Kidney (tissue), 22 donors: ENCODE results near the gene AMMECR1L. TPM values are rescaled to one million over a fixed set of nuclear protein-coding genes. Genes with fewer than 3 reads are reported as not detected.
"Not testable (repeated sequence)": the region's sequence is repeated elsewhere in the genome, so short reads cannot be mapped to it uniquely, and the experiment has no call there.

ENCODE experiments used
- DNase-seq, 5 donors: peaks; one replicate each; pipeline ENCODE4 v3.0.0-alpha.2; 2013 to 2020
- FAIRE-seq: peaks from 2 replicates; lab custom pipeline; 2012; peaks lifted over from hg19 to GRCh38; lab: Jason Lieb, UNC
- H3K27ac ChIP-seq, 2 donors: one replicate each; pipeline ENCODE4 v1.7.0; 2013; ENCODE audit warnings: low read depth in 2 of 2, low read length in 2 of 2, inconsistent platforms in 1 of 2
- H3K27me3 ChIP-seq: one replicate; pipeline ENCODE4 v1.7.1; 2013; ENCODE audit warnings: low read length, inconsistent platforms; ENCODE audit not compliant: control insufficient read depth, insufficient read depth
- H3K36me3 ChIP-seq, 3 donors: one replicate each; pipeline versions ENCODE4 v1.7.0 to v1.7.1; 2013; ENCODE audit warnings: low read length in 3 of 3, control low read depth in 1 of 3, inconsistent platforms in 1 of 3; ENCODE audit not compliant: insufficient read depth in 3 of 3, control insufficient read depth in 2 of 3
- H3K4me1 ChIP-seq, 3 donors: one replicate each; pipeline versions ENCODE4 v1.7.0 to v1.7.1; 2013; ENCODE audit warnings: low read length in 3 of 3, inconsistent platforms in 1 of 3, low read depth in 1 of 3; ENCODE audit not compliant: control insufficient read depth in 2 of 3, insufficient read depth in 2 of 3
- H3K4me3 ChIP-seq, 3 donors: one replicate each; pipeline versions ENCODE4 v1.7.0 to v1.8.1; 2013; ENCODE audit warnings: low read length in 3 of 3, control low read depth in 1 of 3, inconsistent platforms in 1 of 3
- H3K9ac ChIP-seq, 3 donors: one replicate each; pipeline versions ENCODE4 v1.7.0 to v1.7.1; 2013; ENCODE audit warnings: low read length in 3 of 3, control low read depth in 1 of 3, inconsistent platforms in 1 of 3
- H3K9me3 ChIP-seq, 3 donors: one replicate each; pipeline versions ENCODE4 v1.7.0 to v1.7.1; 2013; ENCODE audit warnings: low read length in 3 of 3, control low read depth in 1 of 3, inconsistent platforms in 1 of 3; ENCODE audit not compliant: control insufficient read depth in 2 of 3, insufficient read depth in 1 of 3
- intact Hi-C: fragments of 100-400 bp; cut with DNase I; formaldehyde crosslinking; loops from one replicate; pipeline ENCODE4 v1.11.1; 2022
- long read RNA-seq, 10 donors: library from polyadenylated mRNA in 1 of 10; unstranded in 1 of 10; transcript quantifications; one replicate each; pipeline ENCODE4 v2.0.0 and lab custom pipeline, GENCODE V29; 2021 to 2026
- polyA plus RNA-seq: library from polyadenylated mRNA; stranded (reverse); fragments of 350-450 nt; fragmentation: Illumina TruSeq; extraction: RNeasy Lipid Tissue Mini Kit (QIAGEN cat#74804); gene quantifications from one replicate; pipeline ENCODE4 v1.2.3, GENCODE V29; 2014; ENCODE audit warnings: low read depth, low replicate concordance; ENCODE audit not compliant: insufficient read depth
- total RNA-seq: library from RNA; stranded (reverse); fragmentation: NEBNext Ultra II Directional; extraction: Animal tissue kit (Norgen Biotek cat#: 25700); gene quantifications from one replicate; pipeline ENCODE4 v1.2.1, GENCODE V29; 2021
- TF ChIP-seq, protein P1 (sequence below): IDR thresholded peaks from 3 replicates; pipeline ENCODE4 v1.5.1; 2012; ENCODE audit warnings: mild to moderate bottlenecking, moderate library complexity, borderline replicate concordance; ENCODE audit not compliant: insufficient read depth; ENCODE audit errors: extremely low read depth
- donor health status: control.
- donor health status: control.
- donor health status: control.
- donor health status: control.
- donor health status: control.
- donor health status: DM: yes; HTN: yes; CAD: no.
- donor health status: Normal renal cell carcinoma (clear cell type).

The AMMECR1L gene
- total RNA-seq, result 16.4 TPM
- polyA plus RNA-seq, result 6.3 TPM
- long read RNA-seq, donor 1, full-length matches to known transcripts, result 3 of 18 reads
- long read RNA-seq, donor 1, partial matches to known transcripts, result 15 of 18 reads
- long read RNA-seq, donor 1, other reads (novel, unspliced or antisense), result 0 of 18 reads
- long read RNA-seq, donor 2, full-length matches to known transcripts, result 2 of 2 reads
- long read RNA-seq, donor 2, partial matches to known transcripts, result 0 of 2 reads
- long read RNA-seq, donor 2, other reads (novel, unspliced or antisense), result 0 of 2 reads
- long read RNA-seq, donor 3, full-length matches to known transcripts, result 2 of 2 reads
- long read RNA-seq, donor 3, partial matches to known transcripts, result 0 of 2 reads
- long read RNA-seq, donor 3, other reads (novel, unspliced or antisense), result 0 of 2 reads
- long read RNA-seq, donor 4, full-length matches to known transcripts, result 2 of 2 reads
- long read RNA-seq, donor 4, partial matches to known transcripts, result 0 of 2 reads
- long read RNA-seq, donor 4, other reads (novel, unspliced or antisense), result 0 of 2 reads
- long read RNA-seq, donor 5, result 0 reads
- long read RNA-seq, donor 6, result 0 reads
- long read RNA-seq, donor 7, full-length matches to known transcripts, result 3 of 15 reads
- long read RNA-seq, donor 7, partial matches to known transcripts, result 2 of 15 reads
- long read RNA-seq, donor 7, other reads (novel, unspliced or antisense), result 10 of 15 reads
- long read RNA-seq, donor 8, full-length matches to known transcripts, result 1 of 1 reads
- long read RNA-seq, donor 8, partial matches to known transcripts, result 0 of 1 reads
- long read RNA-seq, donor 8, other reads (novel, unspliced or antisense), result 0 of 1 reads
- long read RNA-seq, donor 9, full-length matches to known transcripts, result 2 of 2 reads
- long read RNA-seq, donor 9, partial matches to known transcripts, result 0 of 2 reads
- long read RNA-seq, donor 9, other reads (novel, unspliced or antisense), result 0 of 2 reads
- long read RNA-seq, donor 10, full-length matches to known transcripts, result 2 of 2 reads
- long read RNA-seq, donor 10, partial matches to known transcripts, result 0 of 2 reads
- long read RNA-seq, donor 10, other reads (novel, unspliced or antisense), result 0 of 2 reads

- FAIRE-seq, intact Hi-C loops: not testable (repeated sequence)
- H3K4me1 ChIP-seq, result peaks cover 0 to 14% (median 5%) of the 10 kb centered on the region in 3 donors
Observed at GRCh38 chr2:127885780-127886592, at the start of gene AMMECR1L. AMMECR1L (minus strand) TSS chr2:127885956; CDS start chr2:127874234, 11,722 bp downstream.

DNA sequence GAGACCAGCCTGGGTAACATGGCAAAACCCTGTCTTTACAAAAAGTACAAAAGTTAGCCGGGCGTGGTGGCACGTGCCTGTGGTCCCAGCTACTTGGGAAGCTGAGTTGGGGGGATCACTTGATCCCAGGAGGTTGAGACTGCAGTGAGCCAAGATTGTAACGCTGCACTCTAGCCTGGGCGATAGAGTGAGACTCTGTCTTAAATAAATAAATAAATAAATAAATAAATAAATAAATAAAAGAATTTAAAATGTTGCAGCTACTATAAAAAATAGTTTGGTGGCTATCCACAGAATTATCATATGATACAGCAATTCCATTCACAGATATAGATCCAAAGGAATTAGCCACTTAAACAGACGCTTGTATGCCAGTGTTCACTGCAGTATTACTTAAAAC lies 49.6 kb upstream of the AMMECR1L start:
- H3K27me3 ChIP-seq, result no peaks in the 10 kb centered on the region
- no peak overlapping the region for H3K4me3 ChIP-seq
- intact Hi-C loops, result no loop called here
- H3K9me3 ChIP-seq, result no peaks in the 10 kb centered on the region
- TF ChIP-seq, protein P1, sequence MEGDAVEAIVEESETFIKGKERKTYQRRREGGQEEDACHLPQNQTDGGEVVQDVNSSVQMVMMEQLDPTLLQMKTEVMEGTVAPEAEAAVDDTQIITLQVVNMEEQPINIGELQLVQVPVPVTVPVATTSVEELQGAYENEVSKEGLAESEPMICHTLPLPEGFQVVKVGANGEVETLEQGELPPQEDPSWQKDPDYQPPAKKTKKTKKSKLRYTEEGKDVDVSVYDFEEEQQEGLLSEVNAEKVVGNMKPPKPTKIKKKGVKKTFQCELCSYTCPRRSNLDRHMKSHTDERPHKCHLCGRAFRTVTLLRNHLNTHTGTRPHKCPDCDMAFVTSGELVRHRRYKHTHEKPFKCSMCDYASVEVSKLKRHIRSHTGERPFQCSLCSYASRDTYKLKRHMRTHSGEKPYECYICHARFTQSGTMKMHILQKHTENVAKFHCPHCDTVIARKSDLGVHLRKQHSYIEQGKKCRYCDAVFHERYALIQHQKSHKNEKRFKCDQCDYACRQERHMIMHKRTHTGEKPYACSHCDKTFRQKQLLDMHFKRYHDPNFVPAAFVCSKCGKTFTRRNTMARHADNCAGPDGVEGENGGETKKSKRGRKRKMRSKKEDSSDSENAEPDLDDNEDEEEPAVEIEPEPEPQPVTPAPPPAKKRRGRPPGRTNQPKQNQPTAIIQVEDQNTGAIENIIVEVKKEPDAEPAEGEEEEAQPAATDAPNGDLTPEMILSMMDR, result no peak
- no peak for DNase-seq
- FAIRE-seq, result no peak
- no peaks in the 10 kb centered on the region for H3K36me3 ChIP-seq
- H3K9ac ChIP-seq, result no peak overlapping the region
- no peaks in the 10 kb centered on the region for H3K4me1 ChIP-seq
- H3K27ac ChIP-seq, result no peak overlapping the region

More at GRCh38 chr2:127885780-127886592, at the start of gene AMMECR1L:
- Histone ChIP-seq H3K9ac (peak within 1 kb of the TSS in 2 of 3 donors; percentile 42 to 48), H3K27ac (peak within 1 kb of the TSS; percentile 88 to 95), H3K4me3 (peak within 1 kb of the TSS; percentile 55 to 68 (median 63))
- not testable (repeated sequence) for H3K27me3 ChIP-seq, H3K9me3 ChIP-seq, H3K36me3 ChIP-seq
- DNase-seq, result peak; percentile 74 to 94 (median 81)

DNA sequence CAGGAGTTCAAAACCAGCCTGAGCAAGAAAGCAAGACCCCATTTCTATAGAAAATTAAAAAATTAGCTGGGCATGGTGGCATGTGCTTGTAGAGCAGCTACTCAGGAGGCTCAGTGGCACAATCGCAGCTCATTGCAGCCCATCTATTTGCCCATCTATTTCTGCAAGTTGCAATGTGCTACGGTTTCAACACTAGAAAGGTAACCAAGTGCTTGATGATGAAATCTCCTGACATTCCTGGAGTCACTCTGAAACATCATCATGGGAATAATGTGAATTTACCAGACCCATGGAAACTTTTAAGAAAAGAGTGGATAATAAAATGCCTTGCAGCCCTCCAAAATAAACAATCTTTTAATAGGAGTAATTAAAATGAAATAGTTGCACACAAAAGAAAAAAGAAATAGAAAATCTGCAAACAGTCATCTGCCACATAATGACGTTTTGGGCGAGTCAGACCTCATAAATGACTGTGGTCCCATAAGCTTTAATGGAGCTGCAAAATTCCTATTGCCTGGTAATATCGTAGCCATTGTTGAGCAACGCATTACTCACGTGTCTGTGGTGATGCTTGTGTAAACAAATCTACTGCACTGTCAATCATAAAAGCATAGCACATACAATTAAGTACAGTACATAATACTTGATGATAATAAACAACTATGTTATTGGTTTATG lies 46.6 kb upstream of the AMMECR1L start:
- FAIRE-seq (no peak), DNase-seq (peak in 2 of 5 donors; percentile 49 to 77)
- H3K4me1 ChIP-seq, result no peaks in the 10 kb centered on the region
- H3K9me3 ChIP-seq, result no peaks in the 10 kb centered on the region
- intact Hi-C loops, result no loop called here
- H3K9ac ChIP-seq, result no peak overlapping the region
- TF ChIP-seq, protein P1, result no peak
- H3K27me3 ChIP-seq, result no peaks in the 10 kb centered on the region
- H3K27ac ChIP-seq, result no peak overlapping the region
- no peak overlapping the region for H3K4me3 ChIP-seq
- no peaks in the 10 kb centered on the region for H3K36me3 ChIP-seq
